Measurements from ENCODE around the gene ZRANB2.

ZRANB2 gene, protein sequence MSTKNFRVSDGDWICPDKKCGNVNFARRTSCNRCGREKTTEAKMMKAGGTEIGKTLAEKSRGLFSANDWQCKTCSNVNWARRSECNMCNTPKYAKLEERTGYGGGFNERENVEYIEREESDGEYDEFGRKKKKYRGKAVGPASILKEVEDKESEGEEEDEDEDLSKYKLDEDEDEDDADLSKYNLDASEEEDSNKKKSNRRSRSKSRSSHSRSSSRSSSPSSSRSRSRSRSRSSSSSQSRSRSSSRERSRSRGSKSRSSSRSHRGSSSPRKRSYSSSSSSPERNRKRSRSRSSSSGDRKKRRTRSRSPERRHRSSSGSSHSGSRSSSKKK

GRCh38 chr1:71080739-71081696 is at the start of gene ZRANB2:
Gene ZRANB2, minus strand, starts transcription at chr1:71081035. Its CDS starts 40 bp downstream, at chr1:71080995.
- peak; percentile 82 for DNase-seq (ENCODE audit: low read depth in 2 of 2)

- no peak for DNase-seq (ENCODE audit: low read depth in 2 of 2)
These were observed 47.2 kb upstream of the ZRANB2 start for GRCh38 chr1:71128060-71128459.

- DNase-seq (ENCODE audit: low read depth in 2 of 2) = no peak
These were observed 37.3 kb upstream of the ZRANB2 start for GRCh38 chr1:71118086-71118485.

- no peak for DNase-seq (ENCODE audit: low read depth in 2 of 2)
These were observed 35.9 kb upstream of the ZRANB2 start for GRCh38 chr1:71116729-71117128.

DNA sequence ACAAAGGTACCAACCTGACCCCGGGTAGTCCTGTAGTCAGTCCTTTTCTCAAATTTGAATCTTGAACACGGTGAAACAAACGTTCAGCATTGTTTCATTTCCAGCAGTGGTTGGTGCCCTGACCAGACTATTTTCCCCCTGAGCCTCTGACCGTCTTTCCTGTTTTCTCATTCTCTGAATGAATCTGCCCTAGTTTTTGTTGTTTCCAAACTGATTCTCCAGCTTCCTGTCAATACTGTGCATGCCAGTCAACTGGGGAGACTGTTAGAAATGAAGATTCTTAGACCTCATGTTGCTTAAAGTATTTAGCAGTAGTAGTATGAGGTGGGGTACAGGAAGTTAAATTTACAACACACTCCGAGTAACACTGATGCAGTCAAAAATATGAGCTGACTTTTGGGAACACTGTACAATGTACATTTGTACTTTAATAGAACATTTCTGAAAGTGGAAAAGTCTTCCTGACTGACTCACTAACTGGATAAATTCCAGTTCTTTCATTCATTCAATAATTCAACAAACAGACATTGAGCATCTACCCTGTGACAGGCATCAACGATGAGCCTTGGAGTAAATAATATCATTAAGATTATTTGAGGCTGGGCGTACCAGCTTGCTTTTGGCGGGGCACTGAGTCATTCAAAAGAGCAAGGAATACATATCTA is 26.0 kb upstream of the ZRANB2 start:
- DNase-seq (ENCODE audit: low read depth in 2 of 2) = no peak

DNA sequence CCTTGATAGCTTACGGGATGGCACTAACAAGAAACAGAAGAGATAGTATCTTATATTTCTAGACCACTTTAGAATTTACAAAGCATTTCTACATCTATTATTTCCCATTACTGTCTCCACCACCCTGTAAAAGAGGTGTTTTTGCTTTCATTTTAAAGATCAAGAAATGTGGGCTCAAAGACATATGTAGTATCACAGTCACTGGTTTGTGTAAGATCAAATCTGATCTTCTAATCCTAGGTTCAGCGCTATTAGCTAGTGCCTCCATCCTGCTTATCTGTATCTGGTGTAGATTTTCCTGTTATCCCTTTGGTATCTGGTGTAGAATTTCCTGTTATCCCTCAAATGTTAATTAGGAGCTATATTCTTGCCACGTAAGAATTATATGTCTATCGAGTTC is 23.6 kb upstream of the ZRANB2 start:
- no peak for DNase-seq (ENCODE audit: low read depth in 2 of 2)

DNA sequence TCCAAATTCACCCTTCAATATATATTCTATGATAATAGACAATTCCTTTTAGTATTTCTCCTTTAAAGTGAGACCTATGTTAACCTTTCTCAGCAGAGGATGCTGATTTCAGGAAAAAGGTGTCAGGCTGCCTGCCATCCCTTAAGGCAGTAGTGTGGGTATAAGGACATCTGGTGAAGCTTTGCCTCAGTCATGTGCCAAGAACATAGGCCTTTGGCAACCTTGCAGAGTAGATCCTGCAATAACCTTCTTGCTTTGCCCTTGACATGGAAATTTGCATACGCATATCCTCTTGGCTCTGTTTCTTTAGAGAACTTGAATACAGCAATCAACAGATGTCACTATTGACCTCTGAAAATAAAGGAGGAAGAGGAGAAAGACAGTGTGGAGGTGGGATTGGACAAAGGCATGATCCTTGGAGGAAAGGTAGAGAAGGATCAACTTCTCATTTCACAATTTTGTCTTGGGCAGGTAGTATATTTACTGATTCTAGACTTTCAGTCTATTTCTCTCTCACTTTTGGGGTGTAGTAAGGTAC is 21.1 kb upstream of the ZRANB2 start:
- DNase-seq (ENCODE audit: low read depth in 2 of 2) = no peak

- no peak for DNase-seq (ENCODE audit: low read depth in 2 of 2)
These were observed 16.6 kb upstream of the ZRANB2 start for GRCh38 chr1:71097428-71097827.

DNA sequence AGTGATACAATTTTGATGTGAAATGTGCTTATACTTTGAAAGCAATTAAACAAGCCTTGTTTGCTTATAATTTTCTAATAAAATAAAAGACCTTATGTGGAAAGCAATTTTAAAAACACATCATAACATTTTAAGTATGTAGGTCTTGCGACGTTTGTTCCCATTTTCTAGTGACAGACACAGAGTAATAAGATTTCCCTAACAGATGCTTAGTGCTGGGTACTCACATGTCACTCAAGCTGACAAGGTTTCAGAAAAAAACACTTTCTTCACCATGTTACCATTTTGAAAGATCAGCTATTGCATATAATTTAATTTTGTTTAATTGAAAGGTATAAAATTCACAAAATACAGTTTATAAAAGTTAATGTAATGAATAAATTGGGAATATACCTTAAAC is 14.1 kb upstream of the ZRANB2 start:
- DNase-seq (ENCODE audit: low read depth in 2 of 2) = no peak

DNA sequence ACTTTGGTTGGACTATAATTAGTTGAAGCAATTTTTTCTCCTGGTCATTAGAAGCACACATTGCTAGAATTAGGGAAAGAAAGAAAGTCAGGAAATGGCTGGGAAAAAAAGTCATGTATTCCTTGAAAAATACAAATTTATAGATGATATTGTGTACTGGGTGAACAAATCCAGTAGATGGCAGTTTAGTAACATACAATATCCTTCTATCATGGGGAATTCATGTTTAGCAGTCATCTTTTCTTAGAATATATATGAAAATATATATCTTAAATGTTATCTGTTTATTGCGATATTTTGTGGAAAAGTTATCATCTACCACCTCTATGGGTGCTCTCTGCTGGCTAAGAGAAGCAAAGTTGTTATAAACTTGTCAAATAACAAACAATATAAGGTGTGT is 13.1 kb upstream of the ZRANB2 start:
- DNase-seq (ENCODE audit: low read depth in 2 of 2) = no peak

GRCh38 chr1:71089536-71090270 is 8.9 kb upstream of the ZRANB2 start:
- DNase-seq (ENCODE audit: low read depth in 2 of 2) = no peak

- no peak for DNase-seq (ENCODE audit: low read depth in 2 of 2)
These were observed 7.9 kb upstream of the ZRANB2 start for GRCh38 chr1:71088645-71089287.

- DNase-seq (ENCODE audit: low read depth in 2 of 2) = no peak
These were observed 6.9 kb upstream of the ZRANB2 start for GRCh38 chr1:71087713-71088112.

- no peak for DNase-seq (ENCODE audit: low read depth in 2 of 2)
These were observed 6.2 kb upstream of the ZRANB2 start for GRCh38 chr1:71087060-71087459.

GRCh38 chr1:71086331-71086730 is 5.5 kb upstream of the ZRANB2 start:
- DNase-seq (ENCODE audit: low read depth in 2 of 2) = no peak

- DNase-seq (ENCODE audit: low read depth in 2 of 2) = no peak
These were observed 2.4 kb upstream of the ZRANB2 start for GRCh38 chr1:71083271-71083670.

GRCh38 chr1:71081697-71082080 is 854 bp upstream of the ZRANB2 start:
- no peak for DNase-seq (ENCODE audit: low read depth in 2 of 2)

DNA sequence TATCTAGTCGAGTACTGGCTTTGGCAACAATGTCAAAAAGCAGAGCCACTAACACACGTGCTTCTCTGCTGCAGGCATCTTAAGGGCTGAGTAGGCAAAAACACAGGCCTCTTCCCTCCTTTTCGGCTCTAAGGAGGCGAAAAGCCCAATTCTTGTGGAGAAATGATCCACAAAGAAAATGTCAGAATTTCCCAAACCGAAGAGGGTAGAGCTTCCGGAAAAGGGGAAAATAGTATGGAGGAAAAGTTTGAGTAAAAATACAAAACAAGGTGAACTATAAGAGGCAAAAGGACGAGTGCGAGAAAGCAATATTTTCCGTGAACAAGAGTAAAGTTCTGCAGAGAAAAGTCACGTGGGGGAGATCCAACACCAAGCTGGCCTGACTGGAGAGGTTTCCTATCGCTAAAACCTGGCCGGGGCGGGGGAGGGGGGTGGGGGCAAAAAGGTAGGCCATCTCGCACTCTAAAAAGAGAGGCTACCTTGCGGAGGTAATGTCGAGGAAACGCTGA is 551 bp downstream of the ZRANB2 start:
- DNase-seq (ENCODE audit: low read depth in 2 of 2) = peak in 1 of 2 donors; percentile 3

GRCh38 chr1:71074681-71075080 is 6.2 kb downstream of the ZRANB2 start:
- DNase-seq (ENCODE audit: low read depth in 2 of 2) = no peak

GRCh38 chr1:71072273-71072672 is 8.6 kb downstream of the ZRANB2 start:
- DNase-seq (ENCODE audit: low read depth in 2 of 2) = no peak

GRCh38 chr1:71071720-71072119 is 9.1 kb downstream of the ZRANB2 start:
- DNase-seq (ENCODE audit: low read depth in 2 of 2) = no peak

Data from stimulated activated CD4-positive, alpha-beta T cell treated with anti-CD3 and anti-CD28 coated beads, Interleukin-1b, Interleukin-23, amount 100 ng/mL, for 4 hours (primary cell).